ENCODE results near the gene FLVCR2.

DNA sequence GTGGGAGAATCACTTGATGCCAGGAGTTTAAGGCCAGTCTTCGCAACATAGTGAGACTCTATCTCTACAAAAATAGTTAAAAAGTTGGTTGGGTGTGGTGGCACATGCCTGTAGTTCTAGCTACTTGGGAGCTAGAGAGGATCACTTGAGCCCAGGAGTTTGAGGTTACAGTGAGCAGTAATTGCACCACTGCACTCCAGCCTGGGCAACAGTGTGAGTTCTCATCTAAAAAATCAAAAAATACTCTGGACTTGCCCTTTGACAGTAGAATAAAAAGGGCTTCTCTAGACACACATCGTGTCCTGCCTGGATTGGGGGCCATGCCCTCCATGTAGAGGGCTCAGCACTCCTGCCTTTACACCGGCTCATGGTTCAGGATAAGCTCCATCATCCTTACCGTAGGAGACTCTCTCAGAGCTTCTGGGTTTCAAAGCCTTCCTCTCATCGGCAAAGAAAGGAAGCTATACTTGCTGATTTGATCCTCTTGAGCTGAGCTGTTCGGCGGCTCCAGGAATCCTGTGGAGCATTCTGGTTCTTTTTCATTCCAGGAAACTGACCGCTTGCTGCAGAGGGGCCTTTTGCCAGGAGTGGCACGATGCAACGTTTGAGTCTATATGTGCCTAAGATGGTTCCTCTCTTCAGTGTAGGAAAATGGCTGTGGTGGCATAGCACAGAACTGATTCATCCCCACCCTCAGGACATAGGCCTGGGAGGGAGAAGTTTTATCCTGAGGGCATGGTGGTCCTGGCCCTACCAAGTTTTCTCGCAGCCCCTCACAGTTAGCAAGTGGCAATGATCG lies 29.6 kb downstream of the FLVCR2 start:
- TF ChIP-seq, protein P1, sequence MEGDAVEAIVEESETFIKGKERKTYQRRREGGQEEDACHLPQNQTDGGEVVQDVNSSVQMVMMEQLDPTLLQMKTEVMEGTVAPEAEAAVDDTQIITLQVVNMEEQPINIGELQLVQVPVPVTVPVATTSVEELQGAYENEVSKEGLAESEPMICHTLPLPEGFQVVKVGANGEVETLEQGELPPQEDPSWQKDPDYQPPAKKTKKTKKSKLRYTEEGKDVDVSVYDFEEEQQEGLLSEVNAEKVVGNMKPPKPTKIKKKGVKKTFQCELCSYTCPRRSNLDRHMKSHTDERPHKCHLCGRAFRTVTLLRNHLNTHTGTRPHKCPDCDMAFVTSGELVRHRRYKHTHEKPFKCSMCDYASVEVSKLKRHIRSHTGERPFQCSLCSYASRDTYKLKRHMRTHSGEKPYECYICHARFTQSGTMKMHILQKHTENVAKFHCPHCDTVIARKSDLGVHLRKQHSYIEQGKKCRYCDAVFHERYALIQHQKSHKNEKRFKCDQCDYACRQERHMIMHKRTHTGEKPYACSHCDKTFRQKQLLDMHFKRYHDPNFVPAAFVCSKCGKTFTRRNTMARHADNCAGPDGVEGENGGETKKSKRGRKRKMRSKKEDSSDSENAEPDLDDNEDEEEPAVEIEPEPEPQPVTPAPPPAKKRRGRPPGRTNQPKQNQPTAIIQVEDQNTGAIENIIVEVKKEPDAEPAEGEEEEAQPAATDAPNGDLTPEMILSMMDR (IDR thresholded peaks at IDR 0.05; ENCODE audit: poor library complexity, severe bottlenecking): no peak
- no peak for TF ChIP-seq EZH2 (IDR thresholded peaks at IDR 0.05; ENCODE audit: borderline replicate concordance, insufficient read depth, low read length, poor library complexity, severe bottlenecking)
- TF ChIP-seq POLR2AphosphoS5 (IDR thresholded peaks at IDR 0.05): no peak

Measured in neural cell (in vitro differentiated cells).